HepG2 (cell line): Measurements from ENCODE around the gene KCNJ14. TPM values are rescaled to one million over a fixed set of nuclear protein-coding genes. Genes with fewer than 3 reads are reported as not detected.

Source experiments
- ATAC-seq: fragments of 200-7000 bp; cut with Tn5 transposase; 3 replicates; pipeline ENCODE4 v1.9.1; 2020; ENCODE audit warnings: mild to moderate bottlenecking, moderate library complexity
- BruUV-seq: library from RNA; stranded (reverse); fragments of 400-500 nt; replicated peaks from 2 replicates; lab custom pipeline; 2021; lab: Mats Ljungman, UMichigan
- CTCF ChIA-PET: fragments of 300-600 bp; formaldehyde crosslinking; extraction: SDS; loops from one replicate; lab custom pipeline; 2021; ENCODE audit warnings: low total read pairs, inconsistent platforms, low intra/inter-chr PET ratio; lab: Yijun Ruan, JAX
- POLR2A ChIA-PET: fragments of 350-600 bp; sonication (Branson Sonifier 250); formaldehyde crosslinking; loops from one replicate; lab custom pipeline; 2020; ENCODE audit warnings: antibody characterized with exemption, inconsistent platforms; lab: Yijun Ruan, JAX
- DNase-seq: peaks from one replicate; pipeline ENCODE4 v3.0.0-alpha.2; 2015; ENCODE audit warnings: low spot score
- FAIRE-seq: peaks from 3 replicates; lab custom pipeline; 2011; peaks lifted over from hg19 to GRCh38; lab: Jason Lieb, UNC
- H2AFZ ChIP-seq: one replicate; pipeline ENCODE4 v1.6.1; 2011; ENCODE audit warnings: low read length, inconsistent platforms
- H3K27ac ChIP-seq: fragments of 300-600 bp; 3 replicates; pipeline ENCODE4 v1.8.0; 2011; ENCODE audit warnings: mixed run types, mild to moderate bottlenecking, mixed read lengths, low read length, inconsistent platforms; ENCODE audit not compliant: insufficient read depth; ENCODE audit errors: extremely low read length
- H3K27me3 ChIP-seq, 2 experiments: fragments of 200-600 bp in 1 of 2; 2 replicates in 1 of 2; 3 replicates in 1 of 2; pipeline versions ENCODE4 v1.6.0 to v1.8.0; 2011; ENCODE audit warnings: low read length in 2 of 2, mild to moderate bottlenecking in 2 of 2, moderate library complexity in 2 of 2, inconsistent platforms in 1 of 2; ENCODE audit not compliant: insufficient read depth in 2 of 2, control insufficient read depth in 1 of 2
- H3K36me3 ChIP-seq, 2 experiments: fragments of 200-600 bp in 1 of 2; replicated peaks in 1 of 2; 2 replicates in 1 of 2; 3 replicates in 1 of 2; pipeline versions ENCODE4 v1.5.1 to v1.8.0; 2011; ENCODE audit warnings: low read length in 2 of 2, inconsistent platforms in 1 of 2; ENCODE audit not compliant: insufficient read depth in 2 of 2, control insufficient read depth in 1 of 2
- H3K4me1 ChIP-seq: 2 replicates; pipeline ENCODE4 v1.5.1; 2012; ENCODE audit warnings: low read length, inconsistent platforms; ENCODE audit not compliant: insufficient read depth
- H3K4me2 ChIP-seq: 2 replicates; pipeline ENCODE4 v1.6.0; 2011; ENCODE audit warnings: low read depth, low read length, inconsistent platforms
- H3K4me3 ChIP-seq, 3 experiments: fragments of 200-600 bp in 1 of 3; sonication (generic), shearing (Covaris generic) in 1 of 3; replicated peaks in 1 of 3; 2 replicates each; pipeline ENCODE4 v1.5.1; 2011 to 2016; ENCODE audit warnings: low read length in 3 of 3, inconsistent platforms in 2 of 3, low read depth in 2 of 3, mild to moderate bottlenecking in 2 of 3, control low read depth in 1 of 3, mixed read lengths in 1 of 3; ENCODE audit not compliant: insufficient read depth in 1 of 3
- H3K79me2 ChIP-seq: one replicate; pipeline ENCODE4 v1.6.1; 2011; ENCODE audit warnings: low read length, inconsistent platforms; ENCODE audit not compliant: insufficient read depth
- H3K9ac ChIP-seq: 2 replicates; pipeline ENCODE4 v1.6.0; 2011; ENCODE audit warnings: mild to moderate bottlenecking, low read depth, low read length, inconsistent platforms; ENCODE audit not compliant: insufficient read depth
- H3K9me3 ChIP-seq: 2 replicates; pipeline ENCODE4 v1.5.1; 2012; ENCODE audit warnings: mild to moderate bottlenecking, low read length
- H4K20me1 ChIP-seq: 2 replicates; pipeline ENCODE4 v1.6.0; 2011; ENCODE audit warnings: inconsistent platforms, mild to moderate bottlenecking, low read length, moderate library complexity; ENCODE audit not compliant: insufficient read depth
- THAP11 ChIP-seq: IDR thresholded peaks from 2 replicates; pipeline ENCODE4 v1.6.1; 2016; ENCODE audit warnings: missing biosample characterization, missing genetic modification reagents
- ZNF468 ChIP-seq: sonication (generic); formaldehyde crosslinking; IDR thresholded peaks from 2 replicates; pipeline ENCODE4 v1.8.0; 2022; ENCODE audit warnings: mild to moderate bottlenecking, moderate library complexity, missing genetic modification reagents
- WGBS: methylation state at CpG from one replicate; pipeline ENCODE4 v1.1.6; 2017; ENCODE audit warnings: low lambda C conversion rate; 5-methylcytosine and 5-hydroxymethylcytosine counted together
- in situ Hi-C: cut with HindIII; loops from 2 replicates; pipeline ENCODE4 v1.10.0; 2017; ENCODE audit warnings: low pct_unique_long_range_greater_than_20kb; ENCODE audit not compliant: extremely low pct_ligation_motif_present
- intact Hi-C: fragments of 100-400 bp; cut with micrococcal nuclease; formaldehyde crosslinking; loops from one replicate; pipeline ENCODE4 v1.10.0; 2022; ENCODE audit not compliant: unreplicated experiment
- polyA plus RNA-seq, 8 experiments: library from polyadenylated mRNA; depleted of rRNA in 3 of 8; stranded (reverse) in 7 of 8; unstranded in 1 of 8; fragments of >200 nt; fragmentation: Illumina TruSeq in 4 of 8; extraction: Trizol in 4 of 8; gene quantifications; 2 replicates each; pipeline versions ENCODE4 v1.2.1 to v1.2.3, GENCODE V29; 2011 to 2016; ENCODE audit warnings: low read depth in 4 of 8, missing spikeins in 1 of 8, mixed read lengths in 1 of 8; ENCODE audit not compliant: insufficient read depth in 1 of 8
- total RNA-seq, 5 experiments: library from RNA; depleted of rRNA; stranded (reverse); fragments of >200 nt; fragmentation: Illumina TruSeq; extraction: Trizol; gene quantifications; 2 replicates each; pipeline ENCODE4 v1.2.3, GENCODE V29; 2016; ENCODE audit warnings: low read depth in 1 of 5

KCNJ14 gene
- total and polyA plus RNA-seq, 2 of the 13 experiments (the other 11 are each of a cell fraction or from before 2014, with no cell fraction given): 0.20 to 0.51 TPM

GRCh38 chr19:48516536-48516935 lies 61.2 kb downstream of the KCNJ14 start:
- Histone ChIP-seq H3K9me3 (no peaks in the 10 kb centered on the region), H3K36me3 (no peaks in the 10 kb centered on the region), H2AFZ (no peak overlapping the region), H3K9ac (no peak overlapping the region; the same call in 1 of the 2 replicates), H3K4me1 (peaks cover 30% of the 10 kb centered on the region), H3K27ac (no peak overlapping the region), H4K20me1 (no peaks in the 10 kb centered on the region), H3K79me2 (no peaks in the 10 kb centered on the region), H3K27me3 (peaks cover 2 to 11% of the 10 kb centered on the region in 2 experiments; a peak in 3 of 5 replicates), H3K4me3 (no peak overlapping the region; a peak in 1 of 6 replicates), H3K4me2 (peak overlapping the region; percentile 50)
- peak; percentile 32; the same call in 1 of the 2 replicates for TF ChIP-seq THAP11 (CRISPR knock-in tag)
- TF ChIP-seq ZNF468 (CRISPR knock-in tag): no peak
- CTCF ChIA-PET: no interaction called here
- FAIRE-seq: no peak
- peak; percentile 28; the same call in 2 of the 3 replicates for ATAC-seq
- intact Hi-C loops: loop anchor here (5.0 kb wide), 1 partner anchor 36 kb away; the partner anchor contains the start of gene SULT2B1
- no peak for DNase-seq
- BruUV-seq: no TSS peak
- WGBS: 3% methylated on average over 5 of the region's 8 CpGs
- POLR2A ChIA-PET: interaction anchor here (1.0 kb wide), 1 partner anchor 103 kb away, joined by 3 read pairs; the partner anchor contains the start of genes RPL18 and SPHK2
- in situ Hi-C loops: no loop called here

Other genes starting within 250 kb of the KCNJ14 start
- gene CARD8, start 199.7 kb upstream of the KCNJ14 start, total RNA-seq (2016; rRNA removed; fragmentation: Illumina TruSeq; extraction: Trizol): 19.2 and 22.6 TPM in 2 replicates
- gene CARD8, start 199.7 kb upstream of the KCNJ14 start, polyA plus RNA-seq (2011; rRNA removed): 12.6 and 15.0 TPM in 2 replicates
- 13.3 and 18.0 TPM in 2 replicates for gene ZNF114, start 185.5 kb upstream of the KCNJ14 start, total RNA-seq (2016; rRNA removed; fragmentation: Illumina TruSeq; extraction: Trizol)
- 2.1 and 3.4 TPM in 2 replicates for gene ZNF114, start 185.5 kb upstream of the KCNJ14 start, polyA plus RNA-seq (2011; rRNA removed)
- gene EMP3, start 130.0 kb upstream of the KCNJ14 start, total RNA-seq (2016; rRNA removed; fragmentation: Illumina TruSeq; extraction: Trizol): 1.6 and 2.2 TPM in 2 replicates
- gene EMP3, start 130.0 kb upstream of the KCNJ14 start, polyA plus RNA-seq (2011; rRNA removed): 7.8 and 9.4 TPM in 2 replicates
- 4.7 and 7.7 TPM in 2 replicates for gene TMEM143, start 91.6 kb upstream of the KCNJ14 start, total RNA-seq (2016; rRNA removed; fragmentation: Illumina TruSeq; extraction: Trizol)
- 10.8 and 11.3 TPM in 2 replicates for gene TMEM143, start 91.6 kb upstream of the KCNJ14 start, polyA plus RNA-seq (2011; rRNA removed)
- gene SYNGR4, start 91.2 kb upstream of the KCNJ14 start, total RNA-seq (2016; rRNA removed; fragmentation: Illumina TruSeq; extraction: Trizol): not detected in 2 replicates
- not detected in 2 replicates for gene SYNGR4, start 91.2 kb upstream of the KCNJ14 start, polyA plus RNA-seq (2011; rRNA removed)
- 70.8 and 134 TPM in 2 replicates for gene KDELR1, start 64.0 kb upstream of the KCNJ14 start, total RNA-seq (2016; rRNA removed; fragmentation: Illumina TruSeq; extraction: Trizol)
- gene KDELR1, start 64.0 kb upstream of the KCNJ14 start, polyA plus RNA-seq (2011; rRNA removed): 185 and 212 TPM in 2 replicates
- gene GRIN2D, start 61.9 kb upstream of the KCNJ14 start, total RNA-seq (2016; rRNA removed; fragmentation: Illumina TruSeq; extraction: Trizol): 0.02 TPM in 1 of 2 replicates, not detected in the other
- gene GRIN2D, start 61.9 kb upstream of the KCNJ14 start, polyA plus RNA-seq (2011; rRNA removed): 0.08 and 0.13 TPM in 2 replicates
- gene GRWD1, start 9.6 kb upstream of the KCNJ14 start, total RNA-seq (2016; rRNA removed; fragmentation: Illumina TruSeq; extraction: Trizol): 46.6 and 52.3 TPM in 2 replicates
- 10.8 and 13.4 TPM in 2 replicates for gene GRWD1, start 9.6 kb upstream of the KCNJ14 start, polyA plus RNA-seq (2011; rRNA removed)
- 9.6 and 16.5 TPM in 2 replicates for gene CYTH2, start 13.8 kb downstream of the KCNJ14 start, total RNA-seq (2016; rRNA removed; fragmentation: Illumina TruSeq; extraction: Trizol)
- gene CYTH2, start 13.8 kb downstream of the KCNJ14 start, polyA plus RNA-seq (2011; rRNA removed): 39.3 and 48.3 TPM in 2 replicates
- gene LMTK3, start 56.3 kb downstream of the KCNJ14 start, total RNA-seq (2016; rRNA removed; fragmentation: Illumina TruSeq; extraction: Trizol): 0.22 and 0.29 TPM in 2 replicates
- gene LMTK3, start 56.3 kb downstream of the KCNJ14 start, polyA plus RNA-seq (2011; rRNA removed): 0.18 and 0.30 TPM in 2 replicates
- gene SULT2B1, start 96.6 kb downstream of the KCNJ14 start, total RNA-seq (2016; rRNA removed; fragmentation: Illumina TruSeq; extraction: Trizol): not detected in 2 replicates
- 0.07 and 0.13 TPM in 2 replicates for gene SULT2B1, start 96.6 kb downstream of the KCNJ14 start, polyA plus RNA-seq (2011; rRNA removed)
- gene SPACA4, start 151.2 kb downstream of the KCNJ14 start, total RNA-seq (2016; rRNA removed; fragmentation: Illumina TruSeq; extraction: Trizol): not detected in 2 replicates
- not detected in 2 replicates for gene SPACA4, start 151.2 kb downstream of the KCNJ14 start, polyA plus RNA-seq (2011; rRNA removed)
- gene FAM83E, start 159.5 kb downstream of the KCNJ14 start, total RNA-seq (2016; rRNA removed; fragmentation: Illumina TruSeq; extraction: Trizol): 0.60 TPM in 1 of 2 replicates, not detected in the other
- 0.13 and 0.18 TPM in 2 replicates for gene FAM83E, start 159.5 kb downstream of the KCNJ14 start, polyA plus RNA-seq (2011; rRNA removed)
- gene RPL18, start 163.6 kb downstream of the KCNJ14 start, total RNA-seq (2016; rRNA removed; fragmentation: Illumina TruSeq; extraction: Trizol): 1,485 and 1,498 TPM in 2 replicates
- 1,639 and 1,894 TPM in 2 replicates for gene RPL18, start 163.6 kb downstream of the KCNJ14 start, polyA plus RNA-seq (2011; rRNA removed)
- gene SPHK2, start 163.9 kb downstream of the KCNJ14 start, total RNA-seq (2016; rRNA removed; fragmentation: Illumina TruSeq; extraction: Trizol): 11.1 and 14.4 TPM in 2 replicates
- gene SPHK2, start 163.9 kb downstream of the KCNJ14 start, polyA plus RNA-seq (2011; rRNA removed): 2.9 and 4.5 TPM in 2 replicates
- gene DBP, start 181.8 kb downstream of the KCNJ14 start, total RNA-seq (2016; rRNA removed; fragmentation: Illumina TruSeq; extraction: Trizol): 5.5 and 5.8 TPM in 2 replicates
- 1.7 and 2.1 TPM in 2 replicates for gene DBP, start 181.8 kb downstream of the KCNJ14 start, polyA plus RNA-seq (2011; rRNA removed)
- gene CA11, start 190.6 kb downstream of the KCNJ14 start, total RNA-seq (2016; rRNA removed; fragmentation: Illumina TruSeq; extraction: Trizol): 0.24 and 0.58 TPM in 2 replicates
- 0.41 and 1.4 TPM in 2 replicates for gene CA11, start 190.6 kb downstream of the KCNJ14 start, polyA plus RNA-seq (2011; rRNA removed)
- gene NTN5, start 217.4 kb downstream of the KCNJ14 start, total RNA-seq (2016; rRNA removed; fragmentation: Illumina TruSeq; extraction: Trizol): not detected in 2 replicates
- 0.03 and 0.05 TPM in 2 replicates for gene NTN5, start 217.4 kb downstream of the KCNJ14 start, polyA plus RNA-seq (2011; rRNA removed)
- gene FUT2, start 240.4 kb downstream of the KCNJ14 start, total RNA-seq (2016; rRNA removed; fragmentation: Illumina TruSeq; extraction: Trizol): 0.07 TPM in 1 of 2 replicates, not detected in the other
- 0.10 TPM in 1 of 2 replicates, not detected in the other for gene FUT2, start 240.4 kb downstream of the KCNJ14 start, polyA plus RNA-seq (2011; rRNA removed)